Activated CD4-positive, alpha-beta T cell treated with anti-CD3 and anti-CD28 coated beads for 48 hours (primary cell): Measurements from ENCODE around the gene C2orf42.
"Not testable (repeated sequence)": the region's sequence is repeated elsewhere in the genome, so short reads cannot be mapped to it uniquely, and the experiment has no call there.

Experiments
- DNase-seq: peaks from one replicate; pipeline ENCODE4 v3.0.0-alpha.2; 2020

C2orf42 gene

GRCh38 chr2:70190418-70191243 lies at the start of gene C2orf42:
TSS of gene C2orf42 (minus strand) at chr2:70191019. CDS start at chr2:70181985, 9,034 bp downstream.
- peak; percentile 98 for DNase-seq

GRCh38 chr2:70240599-70240998 lies 49.8 kb upstream of the C2orf42 start:
- no peak for DNase-seq

- DNase-seq: no peak
Observed at GRCh38 chr2:70233926-70234325, 43.1 kb upstream of the C2orf42 start.

- DNase-seq: no peak
Observed at GRCh38 chr2:70226781-70227180, 36.0 kb upstream of the C2orf42 start.

- DNase-seq: not testable (repeated sequence)
Observed at GRCh38 chr2:70223305-70223704, 32.5 kb upstream of the C2orf42 start.

GRCh38 chr2:70214953-70215549 lies 24.2 kb upstream of the C2orf42 start:
- DNase-seq: no peak

- no peak for DNase-seq
Observed at GRCh38 chr2:70214365-70214764, 23.5 kb upstream of the C2orf42 start.

GRCh38 chr2:70212298-70212932 lies 21.6 kb upstream of the C2orf42 start:
- no peak for DNase-seq

GRCh38 chr2:70211595-70211994 lies 20.8 kb upstream of the C2orf42 start:
- DNase-seq: no peak

GRCh38 chr2:70204452-70204851 lies 13.6 kb upstream of the C2orf42 start:
- DNase-seq: no peak

GRCh38 chr2:70203086-70203485 lies 12.3 kb upstream of the C2orf42 start:
- no peak for DNase-seq

- no peak for DNase-seq
Observed at GRCh38 chr2:70202236-70202806, 11.5 kb upstream of the C2orf42 start.

- no peak for DNase-seq
Observed at GRCh38 chr2:70201831-70202230, 11.0 kb upstream of the C2orf42 start.

GRCh38 chr2:70201225-70201768 lies 10.5 kb upstream of the C2orf42 start:
- DNase-seq: no peak

- DNase-seq: no peak
Observed at GRCh38 chr2:70199320-70199864, 8.6 kb upstream of the C2orf42 start.

GRCh38 chr2:70192516-70192915 lies 1.7 kb upstream of the C2orf42 start:
- no peak for DNase-seq

GRCh38 chr2:70191244-70191735 lies 471 bp upstream of the C2orf42 start:
- no peak for DNase-seq

- DNase-seq: no peak
Observed at GRCh38 chr2:70188460-70188859, 2.4 kb downstream of the C2orf42 start.

GRCh38 chr2:70187170-70187569 lies 3.6 kb downstream of the C2orf42 start:
- not testable (repeated sequence) for DNase-seq

GRCh38 chr2:70182689-70183088 lies 8.1 kb downstream of the C2orf42 start:
- DNase-seq: no peak

- DNase-seq: no peak
Observed at GRCh38 chr2:70181363-70181956, 9.4 kb downstream of the C2orf42 start.

- no peak for DNase-seq
Observed at GRCh38 chr2:70173520-70173919, 17.3 kb downstream of the C2orf42 start.
